GM23248 (cell line): Measurements from ENCODE around the gene RAB4A.

ENCODE experiments used
- EZH2 ChIP-seq: fragments of 200-600 bp; sonication (generic); IDR thresholded peaks from 2 replicates; pipeline ENCODE4 v1.6.1; 2018; ENCODE audit warnings: antibody characterized with exemption, mild to moderate bottlenecking; ENCODE audit not compliant: insufficient read depth, poor library complexity, severe bottlenecking
- EZH2phosphoT487 ChIP-seq: fragments of 200-600 bp; sonication (generic); IDR thresholded peaks from 2 replicates; pipeline ENCODE4 v1.6.1; 2018; ENCODE audit warnings: antibody characterized with exemption, moderate library complexity, mild to moderate bottlenecking, low read depth; ENCODE audit not compliant: insufficient read depth

DNA sequence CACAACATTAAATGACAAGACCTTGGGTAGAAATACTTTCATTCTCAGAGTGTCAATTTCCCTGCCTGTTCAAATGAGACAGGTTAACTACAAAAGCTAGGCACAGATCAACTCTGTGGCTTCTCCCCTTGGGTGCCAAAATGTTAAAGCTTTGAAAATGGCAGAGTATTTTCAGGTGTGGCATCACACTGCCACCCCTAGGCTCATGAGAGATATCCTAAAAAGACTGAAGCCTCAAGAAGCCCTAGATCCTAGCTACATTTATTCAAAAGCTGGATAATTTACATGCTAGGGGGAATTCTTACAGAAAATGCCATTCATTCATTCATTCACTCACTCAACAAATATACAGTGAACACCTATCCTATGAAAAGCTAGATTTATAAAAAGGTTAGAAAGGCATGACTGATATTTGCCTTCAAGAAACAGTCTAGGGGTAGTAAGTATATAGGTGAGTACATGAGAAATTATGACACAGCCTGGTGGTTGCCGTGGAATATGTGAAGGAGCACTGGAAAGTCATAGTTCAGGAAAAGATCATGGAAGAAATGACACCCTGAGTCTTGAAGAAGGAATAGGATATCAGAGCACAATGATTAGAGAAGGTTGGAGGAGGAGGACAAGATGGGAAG lies 15.9 kb upstream of the RAB4A start:
- no peak for TF ChIP-seq EZH2phosphoT487
- TF ChIP-seq EZH2, result no peak
